Dermis blood vessel endothelial cell (primary cell): ENCODE data around the gene MMAB. TPM values are rescaled to one million over a fixed set of nuclear protein-coding genes. Genes with fewer than 3 reads are reported as not detected.
A peak's percentile ranks its signal among the peaks of the same experiment; 100 is the strongest.
"Not testable (repeated sequence)": the region's sequence is repeated elsewhere in the genome, so short reads cannot be mapped to it uniquely, and the experiment has no call there.

Experiments used
- DNase-seq: peaks from one replicate; pipeline ENCODE4 v3.0.0; 2010
- total RNA-seq: library from RNA; depleted of rRNA; stranded (reverse); fragments of >200 nt; gene quantifications from 2 replicates; pipeline ENCODE4 v1.2.3, GENCODE V29; 2014

Gene MMAB
- total RNA-seq: 14.0 and 26.9 TPM in 2 replicates

GRCh38 chr12:109573029-109573913, at the start of gene MMAB, which contains the start of gene MVK:
TSS of gene MMAB (minus strand) at chr12:109573504. CDS start at chr12:109573480, 24 bp downstream.
TSS of gene MVK (plus strand) at chr12:109573794. CDS start at chr12:109574823, 1,029 bp downstream.
- peak; percentile 100 for DNase-seq

GRCh38 chr12:109621901-109622364, 48.6 kb upstream of the MMAB start:
- no peak for DNase-seq

- DNase-seq: no peak
These were observed 47.9 kb upstream of the MMAB start for GRCh38 chr12:109621211-109621694.

GRCh38 chr12:109619002-109619604, 45.8 kb upstream of the MMAB start:
- no peak for DNase-seq

GRCh38 chr12:109618082-109618481, 44.8 kb upstream of the MMAB start:
- DNase-seq: no peak

- DNase-seq: no peak
These were observed 44.2 kb upstream of the MMAB start for GRCh38 chr12:109617491-109617890.

- no peak for DNase-seq
These were observed 42.4 kb upstream of the MMAB start for GRCh38 chr12:109615556-109616229.

GRCh38 chr12:109613649-109614455, 40.5 kb upstream of the MMAB start:
- no peak for DNase-seq

- DNase-seq: peak; percentile 47
These were observed 39.7 kb upstream of the MMAB start for GRCh38 chr12:109612975-109613502.

GRCh38 chr12:109612003-109612402, 38.7 kb upstream of the MMAB start:
- DNase-seq: no peak

- no peak for DNase-seq
These were observed 37.9 kb upstream of the MMAB start for GRCh38 chr12:109611223-109611622.

- DNase-seq: no peak
These were observed 37.2 kb upstream of the MMAB start for GRCh38 chr12:109610523-109610922.

GRCh38 chr12:109609342-109609741, 36.0 kb upstream of the MMAB start:
- no peak for DNase-seq

- DNase-seq: no peak
These were observed 35.5 kb upstream of the MMAB start for GRCh38 chr12:109608793-109609192.

- no peak for DNase-seq
These were observed 35.0 kb upstream of the MMAB start for GRCh38 chr12:109608270-109608669.

GRCh38 chr12:109607618-109608017, 34.3 kb upstream of the MMAB start:
- no peak for DNase-seq

GRCh38 chr12:109606320-109607028, 33.2 kb upstream of the MMAB start:
- DNase-seq: no peak

GRCh38 chr12:109605599-109606228, 32.4 kb upstream of the MMAB start:
- DNase-seq: no peak

- DNase-seq: no peak
These were observed 31.7 kb upstream of the MMAB start for GRCh38 chr12:109605016-109605415.

GRCh38 chr12:109604132-109604585, 30.9 kb upstream of the MMAB start:
- DNase-seq: no peak

GRCh38 chr12:109602132-109602531, 28.8 kb upstream of the MMAB start:
- DNase-seq: not testable (repeated sequence)
